ENCODE results near the gene DMAC2.

The DMAC2 gene

DNA sequence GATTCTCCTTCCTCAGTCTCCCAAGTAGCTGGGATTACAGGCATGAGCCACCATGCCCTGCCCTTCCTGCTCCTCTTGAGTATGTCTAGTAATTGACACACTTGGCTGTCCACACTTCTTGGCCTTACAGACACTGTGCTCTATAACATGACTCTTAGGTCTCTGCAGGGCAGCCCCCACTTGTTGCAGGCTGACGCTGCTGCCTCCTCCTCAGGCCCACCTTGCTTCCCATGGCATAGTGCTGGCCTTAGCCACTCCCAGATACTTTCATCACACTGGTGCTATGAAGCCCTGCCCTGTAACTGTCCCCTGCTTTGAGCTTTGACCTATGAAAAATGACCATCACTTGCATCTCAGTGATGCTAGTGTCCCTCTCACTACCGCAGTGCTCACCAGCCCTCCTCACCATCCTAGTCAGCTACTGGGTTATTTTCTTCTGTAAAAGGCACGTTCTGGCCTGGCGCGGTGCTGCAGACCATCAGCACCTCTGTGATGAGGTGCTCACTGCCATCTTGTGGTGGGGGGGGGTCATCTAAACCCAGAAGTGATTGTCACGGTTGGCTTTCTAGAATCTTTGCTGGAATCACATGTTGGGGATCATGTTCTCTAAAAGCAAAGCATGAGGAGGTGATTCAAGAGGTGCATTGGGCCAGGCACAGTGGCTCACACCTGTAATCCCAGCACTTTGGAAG lies 13.0 kb upstream of the DMAC2 start:
- no peaks in the 10 kb centered on the region for H3K9me3 ChIP-seq (ENCODE audit: low read length)
- no peaks in the 10 kb centered on the region for H3K9me2 ChIP-seq (ENCODE audit: low read depth, low read length)
- H3K4me2 ChIP-seq (ENCODE audit: low read length), result no peak overlapping the region
- H3K4me3 ChIP-seq (ENCODE audit: low read depth, low read length, poor library complexity, severe bottlenecking), result no peak overlapping the region
- H3K4me1 ChIP-seq (ENCODE audit: insufficient read depth, low read length, severe bottlenecking), result peaks cover 4% of the 10 kb centered on the region
- TF ChIP-seq EZH2 (IDR thresholded peaks at IDR 0.05; ENCODE audit: borderline replicate concordance, low read length), result no peak
- TF ChIP-seq, protein P1, sequence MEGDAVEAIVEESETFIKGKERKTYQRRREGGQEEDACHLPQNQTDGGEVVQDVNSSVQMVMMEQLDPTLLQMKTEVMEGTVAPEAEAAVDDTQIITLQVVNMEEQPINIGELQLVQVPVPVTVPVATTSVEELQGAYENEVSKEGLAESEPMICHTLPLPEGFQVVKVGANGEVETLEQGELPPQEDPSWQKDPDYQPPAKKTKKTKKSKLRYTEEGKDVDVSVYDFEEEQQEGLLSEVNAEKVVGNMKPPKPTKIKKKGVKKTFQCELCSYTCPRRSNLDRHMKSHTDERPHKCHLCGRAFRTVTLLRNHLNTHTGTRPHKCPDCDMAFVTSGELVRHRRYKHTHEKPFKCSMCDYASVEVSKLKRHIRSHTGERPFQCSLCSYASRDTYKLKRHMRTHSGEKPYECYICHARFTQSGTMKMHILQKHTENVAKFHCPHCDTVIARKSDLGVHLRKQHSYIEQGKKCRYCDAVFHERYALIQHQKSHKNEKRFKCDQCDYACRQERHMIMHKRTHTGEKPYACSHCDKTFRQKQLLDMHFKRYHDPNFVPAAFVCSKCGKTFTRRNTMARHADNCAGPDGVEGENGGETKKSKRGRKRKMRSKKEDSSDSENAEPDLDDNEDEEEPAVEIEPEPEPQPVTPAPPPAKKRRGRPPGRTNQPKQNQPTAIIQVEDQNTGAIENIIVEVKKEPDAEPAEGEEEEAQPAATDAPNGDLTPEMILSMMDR (IDR thresholded peaks at IDR 0.05; ENCODE audit: low read length), result peak; percentile 10; the same call in 1 of the 2 replicates
- no peaks in the 10 kb centered on the region for H4K20me1 ChIP-seq (ENCODE audit: insufficient read depth, low read length)
- H3K9ac ChIP-seq (ENCODE audit: low read length), result no peak overlapping the region
- H3K36me3 ChIP-seq (ENCODE audit: insufficient read depth, low read length), result no peaks in the 10 kb centered on the region
- H3K27ac ChIP-seq (ENCODE audit: low read depth, low read length, poor library complexity, severe bottlenecking), result no peak overlapping the region
- no peak overlapping the region for H2AFZ ChIP-seq (ENCODE audit: low read length)
- no peaks in the 10 kb centered on the region for H3K79me2 ChIP-seq (ENCODE audit: insufficient read depth, low read length)
- H3K27me3 ChIP-seq (ENCODE audit: insufficient read depth, low read length), result 0 out of 2 replicates have a peak, but pooled peaks cover 12% of the 10 kb centered on the region
- no peaks in the 10 kb centered on the region for H3F3A ChIP-seq (ENCODE audit: insufficient read depth, low read length)

- H3K27me3 ChIP-seq (ENCODE audit: insufficient read depth, low read length), result peaks cover 3% of the 10 kb centered on the region; the same call in 1 of the 2 replicates
- no peak overlapping the region for H3K9ac ChIP-seq (ENCODE audit: low read length)
- no peak overlapping the region for H3K4me2 ChIP-seq (ENCODE audit: low read length)
- H3K4me1 ChIP-seq (ENCODE audit: insufficient read depth, low read length, severe bottlenecking), result peaks cover 4% of the 10 kb centered on the region
- no peak for TF ChIP-seq EZH2 (IDR thresholded peaks at IDR 0.05; ENCODE audit: borderline replicate concordance, low read length)
- TF ChIP-seq, protein P1 (IDR thresholded peaks at IDR 0.05; ENCODE audit: low read length), result no peak
- no peaks in the 10 kb centered on the region for H3K36me3 ChIP-seq (ENCODE audit: insufficient read depth, low read length)
- no peak overlapping the region for H3K27ac ChIP-seq (ENCODE audit: low read depth, low read length, poor library complexity, severe bottlenecking)
- H3K9me3 ChIP-seq (ENCODE audit: low read length), result no peaks in the 10 kb centered on the region
- no peak overlapping the region for H2AFZ ChIP-seq (ENCODE audit: low read length)
- H3K4me3 ChIP-seq (ENCODE audit: low read depth, low read length, poor library complexity, severe bottlenecking), result no peak overlapping the region
- H3K79me2 ChIP-seq (ENCODE audit: insufficient read depth, low read length), result no peaks in the 10 kb centered on the region
- H3K9me2 ChIP-seq (ENCODE audit: low read depth, low read length), result no peaks in the 10 kb centered on the region
- no peaks in the 10 kb centered on the region for H3F3A ChIP-seq (ENCODE audit: insufficient read depth, low read length)
- H4K20me1 ChIP-seq (ENCODE audit: insufficient read depth, low read length), result no peaks in the 10 kb centered on the region
Measured at GRCh38 chr19:41449865-41450178, 10.1 kb upstream of the DMAC2 start.

DNA sequence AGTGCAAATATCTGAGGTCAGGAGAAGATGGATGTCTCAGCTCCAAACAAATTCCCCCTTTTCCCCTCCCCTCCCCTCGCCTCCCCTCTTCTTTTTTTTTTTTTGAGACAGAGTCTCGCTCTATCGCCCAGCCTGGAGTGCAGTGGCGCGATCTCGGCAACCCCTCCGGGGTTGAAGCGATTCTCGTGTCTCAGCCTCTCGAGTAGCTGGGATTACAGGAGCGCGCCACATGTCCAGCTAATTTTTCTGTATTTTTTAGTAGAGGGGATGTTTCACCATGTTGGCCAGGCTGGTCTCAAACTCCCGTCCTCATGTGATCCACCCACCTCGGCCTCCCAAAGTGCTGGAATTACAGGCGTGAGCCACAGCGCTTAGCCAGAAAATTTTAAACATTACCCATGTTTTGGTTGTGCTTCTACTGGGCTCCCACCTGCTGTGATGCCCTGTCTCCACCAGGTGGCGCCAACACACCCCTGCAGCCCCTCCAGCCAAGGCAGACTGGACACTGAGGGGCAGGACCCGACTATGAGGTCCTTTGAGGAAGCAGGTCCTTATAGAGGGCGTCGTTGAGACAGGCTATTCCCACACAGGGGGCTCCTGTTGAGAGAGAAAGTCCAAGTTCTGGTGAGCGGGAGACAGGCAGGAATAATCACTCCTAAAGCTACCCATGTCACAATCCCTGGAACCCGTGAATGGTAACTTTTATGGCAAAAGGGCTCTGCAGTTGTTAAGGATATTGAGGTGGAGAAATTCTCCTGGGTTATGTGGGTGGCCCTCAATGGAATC lies 9.6 kb upstream of the DMAC2 start:
- Histone ChIP-seq H3K4me2 (ENCODE audit: low read length) (peak overlapping the region; percentile 43; the same call in 1 of the 2 replicates), H3K9me2 (ENCODE audit: low read depth, low read length) (no peaks in the 10 kb centered on the region), H3K36me3 (ENCODE audit: insufficient read depth, low read length) (no peaks in the 10 kb centered on the region), H3K4me1 (ENCODE audit: insufficient read depth, low read length, severe bottlenecking) (peaks cover 4% of the 10 kb centered on the region), H3K4me3 (ENCODE audit: low read depth, low read length, poor library complexity, severe bottlenecking) (no peak overlapping the region), H3F3A (ENCODE audit: insufficient read depth, low read length) (no peaks in the 10 kb centered on the region), H2AFZ (ENCODE audit: low read length) (no peak overlapping the region), H4K20me1 (ENCODE audit: insufficient read depth, low read length) (no peaks in the 10 kb centered on the region), H3K79me2 (ENCODE audit: insufficient read depth, low read length) (no peaks in the 10 kb centered on the region), H3K9ac (ENCODE audit: low read length) (no peak overlapping the region), H3K27me3 (ENCODE audit: insufficient read depth, low read length) (peaks cover 3% of the 10 kb centered on the region; the same call in 1 of the 2 replicates), H3K27ac (ENCODE audit: low read depth, low read length, poor library complexity, severe bottlenecking) (no peak overlapping the region), H3K9me3 (ENCODE audit: low read length) (no peaks in the 10 kb centered on the region)
- TF ChIP-seq EZH2 (IDR thresholded peaks at IDR 0.05; ENCODE audit: borderline replicate concordance, low read length), result no peak
- TF ChIP-seq, protein P1 (IDR thresholded peaks at IDR 0.05; ENCODE audit: low read length), result peak; percentile 97

Data from OCI-LY1 (cell line).